NCI-H1417 treated with DMSO at 0.1 percent for 48 hours (cell line): ENCODE data around the gene MLLT3.

Experiments
- DNase-seq: peaks from one replicate; lab custom pipeline; 2025; lab: John Stamatoyannopoulos, UW

The MLLT3 gene

GRCh38 chr9:20512106-20512505, 110.2 kb downstream of the MLLT3 start:
- no peak for DNase-seq

- DNase-seq = no peak
Observed at GRCh38 chr9:20511686-20512085, 110.6 kb downstream of the MLLT3 start.

GRCh38 chr9:20509466-20509865, 112.8 kb downstream of the MLLT3 start:
- DNase-seq = no peak

GRCh38 chr9:20508242-20508641, 114.1 kb downstream of the MLLT3 start:
- no peak for DNase-seq

GRCh38 chr9:20507431-20507830, 114.9 kb downstream of the MLLT3 start:
- no peak for DNase-seq

GRCh38 chr9:20506099-20506900, 116.0 kb downstream of the MLLT3 start:
- DNase-seq = no peak

- no peak for DNase-seq
Observed at GRCh38 chr9:20505574-20505973, 116.7 kb downstream of the MLLT3 start.

- DNase-seq = no peak
Observed at GRCh38 chr9:20504930-20505329, 117.4 kb downstream of the MLLT3 start.

GRCh38 chr9:20500101-20500500, 122.2 kb downstream of the MLLT3 start:
- DNase-seq = no peak

- DNase-seq = no peak
Observed at GRCh38 chr9:20499013-20499412, 123.3 kb downstream of the MLLT3 start.

GRCh38 chr9:20496328-20496727, 126.0 kb downstream of the MLLT3 start:
- no peak for DNase-seq

- DNase-seq = no peak
Observed at GRCh38 chr9:20495098-20495497, 127.2 kb downstream of the MLLT3 start.

- DNase-seq = no peak
Observed at GRCh38 chr9:20494035-20494434, 128.3 kb downstream of the MLLT3 start.

GRCh38 chr9:20492772-20493171, 129.5 kb downstream of the MLLT3 start:
- DNase-seq = no peak

GRCh38 chr9:20491612-20492011, 130.7 kb downstream of the MLLT3 start:
- no peak for DNase-seq

GRCh38 chr9:20490246-20490834, 132.0 kb downstream of the MLLT3 start:
- DNase-seq = no peak

- no peak for DNase-seq
Observed at GRCh38 chr9:20488691-20489090, 133.6 kb downstream of the MLLT3 start.

GRCh38 chr9:20486552-20486951, 135.7 kb downstream of the MLLT3 start:
- DNase-seq = no peak

GRCh38 chr9:20481437-20481836, 140.9 kb downstream of the MLLT3 start:
- DNase-seq = no peak

GRCh38 chr9:20480249-20480648, 142.1 kb downstream of the MLLT3 start:
- DNase-seq = no peak

- no peak for DNase-seq
Observed at GRCh38 chr9:20479419-20480155, 142.7 kb downstream of the MLLT3 start.

- no peak for DNase-seq
Observed at GRCh38 chr9:20478786-20479185, 143.5 kb downstream of the MLLT3 start.
